CD4-positive, alpha-beta T cell (primary cell): Measurements from ENCODE around the gene RPL11. TPM values are rescaled to one million over a fixed set of nuclear protein-coding genes. Genes with fewer than 3 reads are reported as not detected.
"Not testable (repeated sequence)": the region's sequence is repeated elsewhere in the genome, so short reads cannot be mapped to it uniquely, and the experiment has no call there.

Experiments
- ATAC-seq: fragments of 200-7000 bp; cut with Tn5 transposase; one replicate; pipeline ENCODE4 v1.10.0; 2022; ENCODE audit warnings: mild to moderate bottlenecking; ENCODE audit not compliant: poor library complexity
- CTCF ChIA-PET: fragments of 350-600 bp; sonication (Branson Sonifier 250); formaldehyde crosslinking; loops from one replicate; lab custom pipeline; 2021; ENCODE audit warnings: antibody characterized with exemption, inconsistent platforms; lab: Charles Lee
- POLR2A ChIA-PET: fragments of 350-600 bp; sonication (Branson Sonifier 250); formaldehyde crosslinking; loops from one replicate; lab custom pipeline; 2021; ENCODE audit warnings: antibody characterized with exemption, inconsistent platforms; lab: Charles Lee
- DNase-seq, 14 experiments: peaks; one replicate each; pipeline ENCODE4 v3.0.0-alpha.2; 2013 to 2020; ENCODE audit warnings: mixed read lengths in 2 of 14
- H3K27ac ChIP-seq, 2 donors: one replicate each; pipeline versions ENCODE4 v1.5.1 to v1.7.0; 2013; ENCODE audit warnings: low read length in 2 of 2, low read depth in 1 of 2, mild to moderate bottlenecking in 1 of 2
- H3K27me3 ChIP-seq, 2 experiments: 1 replicate in 1 of 2; 2 replicates in 1 of 2; pipeline versions ENCODE4 v1.6.1 to v1.7.0; 2013; ENCODE audit warnings: low read length in 2 of 2, control low read depth in 1 of 2, mild to moderate bottlenecking in 1 of 2, moderate library complexity in 1 of 2; ENCODE audit not compliant: insufficient read depth in 2 of 2, control insufficient read depth in 1 of 2
- H3K36me3 ChIP-seq: one replicate; pipeline ENCODE4 v1.6.1; 2013; ENCODE audit warnings: low read length, control low read depth; ENCODE audit not compliant: insufficient read depth
- H3K4me1 ChIP-seq: one replicate; pipeline ENCODE4 v1.6.1; 2013; ENCODE audit warnings: low read length, control low read depth; ENCODE audit not compliant: insufficient read depth
- H3K4me3 ChIP-seq: one replicate; pipeline ENCODE4 v1.5.1; 2013; ENCODE audit warnings: mild to moderate bottlenecking, low read length, moderate library complexity
- H3K9me3 ChIP-seq, 2 experiments: 1 replicate in 1 of 2; 2 replicates in 1 of 2; pipeline versions ENCODE4 v1.6.1 to v1.7.0; 2013; ENCODE audit warnings: low read length in 2 of 2, mild to moderate bottlenecking in 2 of 2, control low read depth in 1 of 2, moderate library complexity in 1 of 2; ENCODE audit not compliant: control insufficient read depth in 1 of 2, insufficient read depth in 1 of 2
- H3K27ac Mint-ChIP-seq: one replicate; pipeline ENCODE4 v1.8.0; 2020; ENCODE audit warnings: mixed read lengths
- H3K27me3 Mint-ChIP-seq: one replicate; pipeline ENCODE4 v1.8.0; 2021; ENCODE audit warnings: mixed read lengths
- H3K36me3 Mint-ChIP-seq: one replicate; pipeline ENCODE4 v1.8.0; 2021; ENCODE audit warnings: low read depth, mixed read lengths
- H3K4me1 Mint-ChIP-seq: one replicate; pipeline ENCODE4 v1.8.0; 2021; ENCODE audit warnings: low read depth, mixed read lengths
- H3K4me3 Mint-ChIP-seq: one replicate; pipeline ENCODE4 v1.8.0; 2020; ENCODE audit warnings: mild to moderate bottlenecking, mixed read lengths
- H3K9me3 Mint-ChIP-seq: one replicate; pipeline ENCODE4 v1.8.0; 2020; ENCODE audit warnings: mixed read lengths
- CTCF ChIP-seq: fragments of 200-600 bp; IDR thresholded peaks from one replicate; pipeline ENCODE4 v1.8.0; 2022; ENCODE audit warnings: antibody characterized with exemption, mild to moderate bottlenecking
- intact Hi-C, 2 experiments: fragments of 100-400 bp; cut with DNase I in 1 of 2; cut with micrococcal nuclease in 1 of 2; formaldehyde crosslinking; loops; one replicate each; pipeline versions ENCODE4 v1.15.1 to v1.9.0; 2023 to 2025; cut with DNase I, micrococcal nuclease
- total RNA-seq, 174 experiments: library from RNA in 2 of 174; stranded (reverse) in 2 of 174; gene quantifications; one replicate each; pipeline ENCODE4 v1.2.3 and lab custom pipeline; 2021 to 2026

The RPL11 gene
- total RNA-seq, 2 experiments from 2014 or later: 2,191 to 2,374 TPM

GRCh38 chr1:23726686-23727085 is 35.1 kb downstream of the RPL11 start:
- no peak overlapping the region for H3K4me3 Mint-ChIP-seq
- no peaks in the 10 kb centered on the region for H3K36me3 Mint-ChIP-seq
- no peak overlapping the region for H3K27ac ChIP-seq
- H3K36me3 ChIP-seq: no peaks in the 10 kb centered on the region
- H3K4me1 Mint-ChIP-seq: no peaks in the 10 kb centered on the region
- no peaks in the 10 kb centered on the region for H3K9me3 Mint-ChIP-seq
- intact Hi-C loops: no loop called here
- no peak overlapping the region for H3K27ac Mint-ChIP-seq
- H3K27me3 ChIP-seq: no peaks in the 10 kb centered on the region
- no peak overlapping the region for H3K4me3 ChIP-seq
- TF ChIP-seq CTCF: no peak
- DNase-seq (no peak), ATAC-seq (no peak)
- CTCF ChIA-PET: interaction anchor here (0.7 kb wide), 1 partner anchor 417 kb away, joined by 3 read pairs; no protein-coding TSS in a partner anchor
- no peaks in the 10 kb centered on the region for H3K4me1 ChIP-seq
- no peaks in the 10 kb centered on the region for H3K27me3 Mint-ChIP-seq
- POLR2A ChIA-PET: no interaction called here
- no peaks in the 10 kb centered on the region for H3K9me3 ChIP-seq

GRCh38 chr1:23727362-23727811 is 35.8 kb downstream of the RPL11 start:
- ChIA-PET CTCF (no interaction called here), POLR2A (no interaction called here)
- Histone ChIP-seq H3K9me3 (no peaks in the 10 kb centered on the region), H3K36me3 (no peaks in the 10 kb centered on the region), H3K27ac (no peak overlapping the region), H3K4me1 (no peaks in the 10 kb centered on the region), H3K27me3 (no peaks in the 10 kb centered on the region), H3K4me3 (no peak overlapping the region)
- ATAC-seq (no peak), DNase-seq (no peak)
- intact Hi-C loops: no loop called here
- H3K4me3 Mint-ChIP-seq: no peak overlapping the region
- H3K27ac Mint-ChIP-seq: no peak overlapping the region
- no peaks in the 10 kb centered on the region for H3K27me3 Mint-ChIP-seq
- no peaks in the 10 kb centered on the region for H3K4me1 Mint-ChIP-seq
- H3K9me3 Mint-ChIP-seq: no peaks in the 10 kb centered on the region
- TF ChIP-seq CTCF: no peak
- H3K36me3 Mint-ChIP-seq: no peaks in the 10 kb centered on the region

GRCh38 chr1:23732363-23733224 is 41.0 kb downstream of the RPL11 start:
- no peaks in the 10 kb centered on the region for H3K4me1 Mint-ChIP-seq
- no peak overlapping the region for H3K27ac Mint-ChIP-seq
- no peak overlapping the region for H3K4me3 Mint-ChIP-seq
- Histone ChIP-seq H3K27ac (no peak overlapping the region), H3K4me1 (no peaks in the 10 kb centered on the region), H3K4me3 (no peak overlapping the region), H3K27me3 (no peaks in the 10 kb centered on the region), H3K36me3 (no peaks in the 10 kb centered on the region), H3K9me3 (no peaks in the 10 kb centered on the region)
- POLR2A ChIA-PET: no interaction called here
- H3K9me3 Mint-ChIP-seq: no peaks in the 10 kb centered on the region
- no peak for ATAC-seq
- H3K36me3 Mint-ChIP-seq: no peaks in the 10 kb centered on the region
- DNase-seq: no peak
- CTCF ChIA-PET: interaction anchor here (0.6 to 0.9 kb wide), 2 partner anchors 11 to 132 kb away, joined by 3 read pairs; no protein-coding TSS in a partner anchor
- TF ChIP-seq CTCF: no peak
- no peaks in the 10 kb centered on the region for H3K27me3 Mint-ChIP-seq
- intact Hi-C loops: no loop called here

GRCh38 chr1:23733281-23733680 is 41.7 kb downstream of the RPL11 start:
- H3K9me3 ChIP-seq, H3K27ac ChIP-seq, H3K27me3 Mint-ChIP-seq, CTCF ChIA-PET, H3K9me3 Mint-ChIP-seq, ATAC-seq, H3K27me3 ChIP-seq, H3K4me1 ChIP-seq, H3K27ac Mint-ChIP-seq, DNase-seq, H3K36me3 Mint-ChIP-seq, H3K36me3 ChIP-seq, H3K4me1 Mint-ChIP-seq, H3K4me3 Mint-ChIP-seq, H3K4me3 ChIP-seq, intact Hi-C loops, POLR2A ChIA-PET: not testable (repeated sequence)
